Glutamatergic neuron (in vitro differentiated cells): ENCODE results near the gene RASGRP3. TPM values are rescaled to one million over a fixed set of nuclear protein-coding genes. Genes with fewer than 3 reads are reported as not detected.

Source experiments
- DNase-seq: peaks from one replicate; pipeline ENCODE4 v3.0.0; 2022
- H3K27ac Mint-ChIP-seq: one replicate; pipeline ENCODE4 v1.8.0; 2020; ENCODE audit warnings: mild to moderate bottlenecking, mixed read lengths, inconsistent platforms; ENCODE audit not compliant: unreplicated experiment
- H3K27me3 Mint-ChIP-seq: one replicate; pipeline ENCODE4 v1.8.0; 2020; ENCODE audit warnings: mild to moderate bottlenecking, moderate library complexity, mixed read lengths, inconsistent platforms; ENCODE audit not compliant: unreplicated experiment
- H3K36me3 Mint-ChIP-seq: one replicate; pipeline ENCODE4 v1.8.0; 2020; ENCODE audit warnings: mild to moderate bottlenecking, mixed read lengths, inconsistent platforms; ENCODE audit not compliant: unreplicated experiment
- H3K4me1 Mint-ChIP-seq: one replicate; pipeline ENCODE4 v1.8.0; 2020; ENCODE audit warnings: mild to moderate bottlenecking, low read depth, mixed read lengths, inconsistent platforms; ENCODE audit not compliant: unreplicated experiment
- H3K4me3 Mint-ChIP-seq: one replicate; pipeline ENCODE4 v1.8.0; 2020; ENCODE audit warnings: mild to moderate bottlenecking, mixed read lengths, inconsistent platforms; ENCODE audit not compliant: unreplicated experiment
- H3K9me3 Mint-ChIP-seq: one replicate; pipeline ENCODE4 v1.8.0; 2020; ENCODE audit warnings: mild to moderate bottlenecking, moderate library complexity, mixed read lengths, inconsistent platforms; ENCODE audit not compliant: unreplicated experiment
- total RNA-seq: library from RNA; stranded (reverse); fragmentation: NEBNext Ultra II Directional; extraction: Animal tissue kit (Norgen Biotek cat#: 25700); gene quantifications from one replicate; pipeline ENCODE4 v1.2.1, GENCODE V29; 2021; ENCODE audit not compliant: unreplicated experiment
- TF ChIP-seq, protein P1 (sequence below): fragments of 200-600 bp; sonication (generic); IDR thresholded peaks from one replicate; pipeline ENCODE4 v1.5.0; 2021; ENCODE audit not compliant: partially characterized antibody, unreplicated experiment

Gene RASGRP3
- total RNA-seq, 1 donor from 2014 or later = not detected

DNA sequence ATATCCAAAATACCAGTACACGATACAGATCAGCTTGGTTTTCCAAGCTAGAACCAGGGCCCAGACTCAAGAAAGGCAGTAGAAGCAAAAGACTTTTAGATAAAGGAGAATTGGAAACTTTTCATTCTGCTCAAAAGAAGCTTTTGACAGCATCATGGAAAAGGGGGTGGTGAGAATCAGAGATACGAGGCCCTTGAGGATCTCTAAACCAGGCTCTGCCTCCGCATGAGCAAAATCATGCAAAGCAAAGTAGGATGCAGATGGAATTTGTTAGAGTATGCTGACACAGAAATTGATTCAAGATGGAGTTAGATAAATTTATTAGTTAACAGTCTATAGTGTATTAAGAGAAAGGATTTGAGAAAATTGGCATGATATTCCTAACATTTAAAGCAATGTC is 82.9 kb downstream of the RASGRP3 start:
- Mint-ChIP-seq H3K27me3 (no peaks in the 10 kb centered on the region), H3K36me3 (no peaks in the 10 kb centered on the region), H3K4me3 (no peak overlapping the region), H3K9me3 (no peaks in the 10 kb centered on the region), H3K27ac (no peak overlapping the region), H3K4me1 (no peaks in the 10 kb centered on the region)
- TF ChIP-seq, protein P1, sequence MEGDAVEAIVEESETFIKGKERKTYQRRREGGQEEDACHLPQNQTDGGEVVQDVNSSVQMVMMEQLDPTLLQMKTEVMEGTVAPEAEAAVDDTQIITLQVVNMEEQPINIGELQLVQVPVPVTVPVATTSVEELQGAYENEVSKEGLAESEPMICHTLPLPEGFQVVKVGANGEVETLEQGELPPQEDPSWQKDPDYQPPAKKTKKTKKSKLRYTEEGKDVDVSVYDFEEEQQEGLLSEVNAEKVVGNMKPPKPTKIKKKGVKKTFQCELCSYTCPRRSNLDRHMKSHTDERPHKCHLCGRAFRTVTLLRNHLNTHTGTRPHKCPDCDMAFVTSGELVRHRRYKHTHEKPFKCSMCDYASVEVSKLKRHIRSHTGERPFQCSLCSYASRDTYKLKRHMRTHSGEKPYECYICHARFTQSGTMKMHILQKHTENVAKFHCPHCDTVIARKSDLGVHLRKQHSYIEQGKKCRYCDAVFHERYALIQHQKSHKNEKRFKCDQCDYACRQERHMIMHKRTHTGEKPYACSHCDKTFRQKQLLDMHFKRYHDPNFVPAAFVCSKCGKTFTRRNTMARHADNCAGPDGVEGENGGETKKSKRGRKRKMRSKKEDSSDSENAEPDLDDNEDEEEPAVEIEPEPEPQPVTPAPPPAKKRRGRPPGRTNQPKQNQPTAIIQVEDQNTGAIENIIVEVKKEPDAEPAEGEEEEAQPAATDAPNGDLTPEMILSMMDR = no peak
- DNase-seq = no peak

DNA sequence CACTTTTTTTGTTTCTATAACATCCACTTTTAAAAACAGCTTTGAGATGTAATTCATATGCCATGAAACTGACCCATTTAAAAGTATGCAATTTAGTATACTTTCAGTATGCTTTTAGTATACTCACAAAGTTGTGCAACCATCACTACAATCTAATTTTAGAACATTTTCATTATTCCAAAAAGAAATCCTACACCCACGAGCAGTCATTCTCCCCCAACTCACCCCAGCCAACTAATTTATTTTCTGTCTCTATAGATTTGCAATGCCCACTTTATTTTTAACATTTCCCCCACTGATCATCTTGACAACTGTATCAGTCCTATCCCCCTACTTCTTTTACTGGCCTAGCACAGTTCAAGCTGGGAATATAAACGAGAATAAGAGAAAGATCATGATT is 83.6 kb downstream of the RASGRP3 start:
- Mint-ChIP-seq H3K36me3 (no peaks in the 10 kb centered on the region), H3K4me1 (no peaks in the 10 kb centered on the region), H3K27me3 (no peaks in the 10 kb centered on the region), H3K9me3 (no peaks in the 10 kb centered on the region), H3K27ac (no peak overlapping the region), H3K4me3 (no peak overlapping the region)
- no peak for DNase-seq
- TF ChIP-seq, protein P1 = no peak

DNA sequence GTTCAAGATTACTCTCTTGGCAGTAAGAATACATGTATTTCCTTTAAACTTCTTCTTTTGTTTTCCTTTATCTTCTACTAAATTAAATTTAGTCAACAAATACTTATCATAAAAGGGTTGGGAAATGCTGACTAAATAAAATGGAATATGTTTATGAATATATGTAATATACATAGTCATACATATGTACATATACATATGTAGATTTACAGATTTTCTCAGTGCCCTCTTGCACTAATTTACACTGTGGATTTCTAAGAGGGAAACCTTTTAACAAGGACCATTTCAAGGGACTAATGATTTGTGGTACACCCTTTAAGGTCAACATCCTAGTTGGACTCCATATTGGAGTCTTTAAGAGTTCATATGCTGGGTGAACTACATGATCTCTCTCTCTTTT is 85.4 kb downstream of the RASGRP3 start:
- H3K27ac Mint-ChIP-seq = no peak overlapping the region
- H3K36me3 Mint-ChIP-seq = no peaks in the 10 kb centered on the region
- no peak overlapping the region for H3K4me3 Mint-ChIP-seq
- no peaks in the 10 kb centered on the region for H3K27me3 Mint-ChIP-seq
- TF ChIP-seq, protein P1 = no peak
- no peak for DNase-seq
- no peaks in the 10 kb centered on the region for H3K4me1 Mint-ChIP-seq
- no peaks in the 10 kb centered on the region for H3K9me3 Mint-ChIP-seq

DNA sequence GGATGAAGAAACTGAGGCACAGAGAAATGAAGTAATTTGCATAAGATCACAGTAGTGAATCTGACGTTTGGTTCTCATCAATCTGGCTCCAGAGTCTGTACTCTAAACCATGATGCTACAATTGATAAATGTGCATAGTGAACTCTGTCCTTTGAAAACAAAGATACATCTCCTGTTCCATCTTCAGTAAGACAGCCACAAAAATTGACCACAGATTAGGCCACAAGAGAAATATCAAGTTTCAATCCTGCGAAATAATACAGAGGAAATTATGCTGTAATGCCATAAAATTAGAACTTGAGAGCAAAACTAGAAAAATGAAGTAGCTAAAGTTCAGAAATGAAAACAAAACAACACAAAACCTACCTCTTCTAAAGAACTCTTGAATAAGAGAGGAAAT is 94.2 kb downstream of the RASGRP3 start:
- TF ChIP-seq, protein P1 = no peak
- H3K4me3 Mint-ChIP-seq = no peak overlapping the region
- no peaks in the 10 kb centered on the region for H3K9me3 Mint-ChIP-seq
- DNase-seq = no peak
- H3K4me1 Mint-ChIP-seq = no peaks in the 10 kb centered on the region
- no peak overlapping the region for H3K27ac Mint-ChIP-seq
- no peaks in the 10 kb centered on the region for H3K36me3 Mint-ChIP-seq
- no peaks in the 10 kb centered on the region for H3K27me3 Mint-ChIP-seq

DNA sequence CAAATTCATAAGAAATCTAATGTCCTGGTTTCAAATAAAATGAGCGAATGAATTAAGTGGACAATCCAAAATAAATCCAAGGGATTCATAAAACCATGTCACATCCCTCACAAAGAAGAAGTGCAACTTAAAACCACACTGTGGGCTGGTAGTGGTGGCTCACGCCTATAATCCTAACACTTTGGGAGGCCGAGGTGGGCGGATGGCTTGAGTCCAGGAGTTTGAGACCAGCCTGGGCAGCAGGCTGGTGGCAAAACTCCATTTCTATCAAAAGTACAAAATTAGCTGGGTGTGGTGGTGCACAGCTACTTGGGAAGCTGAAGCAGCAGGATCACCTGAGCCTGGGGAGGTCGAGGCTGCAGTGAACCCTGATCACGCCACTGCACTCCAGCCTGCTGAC is 97.2 kb downstream of the RASGRP3 start:
- Mint-ChIP-seq H3K9me3 (no peaks in the 10 kb centered on the region), H3K4me1 (no peaks in the 10 kb centered on the region), H3K27me3 (no peaks in the 10 kb centered on the region), H3K4me3 (no peak overlapping the region), H3K27ac (no peak overlapping the region), H3K36me3 (no peaks in the 10 kb centered on the region)
- TF ChIP-seq, protein P1 = no peak
- no peak for DNase-seq
